ENCODE data around the gene VPS39.

VPS39 gene

GRCh38 chr15:42154212-42154941 is 53.7 kb downstream of the VPS39 start:
- TF ChIP-seq, protein P1, sequence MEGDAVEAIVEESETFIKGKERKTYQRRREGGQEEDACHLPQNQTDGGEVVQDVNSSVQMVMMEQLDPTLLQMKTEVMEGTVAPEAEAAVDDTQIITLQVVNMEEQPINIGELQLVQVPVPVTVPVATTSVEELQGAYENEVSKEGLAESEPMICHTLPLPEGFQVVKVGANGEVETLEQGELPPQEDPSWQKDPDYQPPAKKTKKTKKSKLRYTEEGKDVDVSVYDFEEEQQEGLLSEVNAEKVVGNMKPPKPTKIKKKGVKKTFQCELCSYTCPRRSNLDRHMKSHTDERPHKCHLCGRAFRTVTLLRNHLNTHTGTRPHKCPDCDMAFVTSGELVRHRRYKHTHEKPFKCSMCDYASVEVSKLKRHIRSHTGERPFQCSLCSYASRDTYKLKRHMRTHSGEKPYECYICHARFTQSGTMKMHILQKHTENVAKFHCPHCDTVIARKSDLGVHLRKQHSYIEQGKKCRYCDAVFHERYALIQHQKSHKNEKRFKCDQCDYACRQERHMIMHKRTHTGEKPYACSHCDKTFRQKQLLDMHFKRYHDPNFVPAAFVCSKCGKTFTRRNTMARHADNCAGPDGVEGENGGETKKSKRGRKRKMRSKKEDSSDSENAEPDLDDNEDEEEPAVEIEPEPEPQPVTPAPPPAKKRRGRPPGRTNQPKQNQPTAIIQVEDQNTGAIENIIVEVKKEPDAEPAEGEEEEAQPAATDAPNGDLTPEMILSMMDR (IDR thresholded peaks at IDR 0.05; ENCODE audit: borderline replicate concordance, control extremely low read depth, extremely low read depth, insufficient read depth, missing control alignments), result no peak
- in situ Hi-C loops (cut with MboI; ENCODE audit: low sequenced_read_pairs, unreplicated experiment), result no loop called here
- DNase-seq (ENCODE audit: low spot score), result no peak

GRCh38 chr15:42153874-42154211 is 54.3 kb downstream of the VPS39 start:
- in situ Hi-C loops (cut with MboI; ENCODE audit: low sequenced_read_pairs, unreplicated experiment), result no loop called here
- TF ChIP-seq, protein P1 (IDR thresholded peaks at IDR 0.05; ENCODE audit: borderline replicate concordance, control extremely low read depth, extremely low read depth, insufficient read depth, missing control alignments), result no peak

GRCh38 chr15:42152921-42153698 is 55.0 kb downstream of the VPS39 start:
- TF ChIP-seq, protein P1 (IDR thresholded peaks at IDR 0.05; ENCODE audit: borderline replicate concordance, control extremely low read depth, extremely low read depth, insufficient read depth, missing control alignments), result no peak
- in situ Hi-C loops (cut with MboI; ENCODE audit: low sequenced_read_pairs, unreplicated experiment), result no loop called here
- no peak for DNase-seq (ENCODE audit: low spot score)

More at GRCh38 chr15:42153874-42154211, 54.3 kb downstream of the VPS39 start:
- no peak for DNase-seq (ENCODE audit: low spot score)

DNA sequence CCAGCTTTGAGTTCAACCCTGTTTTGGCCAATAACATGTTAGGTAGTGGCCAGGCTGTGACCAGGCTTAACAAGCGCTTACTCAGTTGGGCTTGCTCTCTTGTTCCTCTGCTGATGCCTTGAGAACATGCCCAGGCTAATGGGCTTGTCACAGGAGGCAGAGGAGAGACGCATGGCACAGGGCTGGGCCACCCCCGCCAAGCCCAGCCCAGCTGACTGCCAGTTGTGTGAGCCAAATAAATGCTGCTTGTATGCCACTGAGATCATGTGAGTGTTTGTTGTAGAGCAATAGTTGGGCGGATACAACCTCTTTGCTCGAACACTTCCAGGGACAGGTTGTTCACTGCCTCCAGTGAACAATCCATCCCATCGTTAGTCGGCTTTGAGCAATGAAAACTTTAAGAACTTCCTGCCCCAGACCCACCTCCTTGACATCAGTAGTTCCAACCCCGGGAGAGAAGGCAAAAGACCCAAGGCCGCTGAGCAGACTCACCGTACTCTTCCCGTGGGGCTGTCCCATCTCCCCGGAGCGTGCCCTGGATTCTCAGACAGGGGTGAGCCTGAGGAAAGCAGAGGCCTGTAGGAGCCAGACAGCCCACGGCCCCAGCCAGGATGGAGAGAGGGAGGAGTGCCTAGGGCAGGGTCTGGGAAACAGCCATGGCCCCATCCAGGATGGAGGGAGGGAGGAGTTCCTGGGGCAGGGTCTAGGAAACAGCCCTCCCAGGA is 55.7 kb downstream of the VPS39 start:
- in situ Hi-C loops (cut with MboI; ENCODE audit: low sequenced_read_pairs, unreplicated experiment), result no loop called here
- DNase-seq (ENCODE audit: low spot score), result no peak

DNA sequence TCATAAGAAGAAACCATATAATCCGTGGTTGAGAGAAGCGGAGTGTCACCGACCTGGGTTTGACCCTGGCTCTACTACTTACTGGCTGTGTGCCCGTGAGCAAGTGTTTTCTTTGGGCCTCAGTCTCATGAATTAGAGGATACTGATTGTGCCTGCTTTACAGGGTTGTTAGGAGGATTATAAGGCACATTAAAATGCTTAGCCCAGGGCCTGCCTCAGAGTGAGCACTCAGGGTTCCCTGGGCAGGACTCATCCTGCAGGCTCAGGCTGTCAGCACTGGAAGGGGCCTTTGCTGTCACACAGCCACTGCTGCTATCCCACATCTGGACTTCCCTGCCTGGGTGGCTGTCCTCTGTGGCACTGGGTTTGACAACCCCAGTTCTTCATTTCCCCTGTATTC is 56.4 kb downstream of the VPS39 start:
- no peak for DNase-seq (ENCODE audit: low spot score)
- TF ChIP-seq, protein P1 (IDR thresholded peaks at IDR 0.05; ENCODE audit: borderline replicate concordance, control extremely low read depth, extremely low read depth, insufficient read depth, missing control alignments), result no peak
- in situ Hi-C loops (cut with MboI; ENCODE audit: low sequenced_read_pairs, unreplicated experiment), result no loop called here

More for the DNA sequence above, 55.7 kb downstream of the VPS39 start:
- TF ChIP-seq, protein P1 (IDR thresholded peaks at IDR 0.05; ENCODE audit: borderline replicate concordance, control extremely low read depth, extremely low read depth, insufficient read depth, missing control alignments), result no peak

- in situ Hi-C loops (cut with MboI; ENCODE audit: low sequenced_read_pairs, unreplicated experiment), result no loop called here
- TF ChIP-seq, protein P1 (IDR thresholded peaks at IDR 0.05; ENCODE audit: borderline replicate concordance, control extremely low read depth, extremely low read depth, insufficient read depth, missing control alignments), result no peak
- DNase-seq (ENCODE audit: low spot score), result no peak
These were observed 57.0 kb downstream of the VPS39 start for GRCh38 chr15:42151141-42151561.
